Measurements from ENCODE around the gene ATL1.

GRCh38 chr14:50620341-50620740, 60.4 kb downstream of the ATL1 start:
- TF ChIP-seq TCF12 (IDR thresholded peaks at IDR 0.05) = no peak
- no peak for TF ChIP-seq TCF12 (CRISPR knock-in tag; IDR thresholded peaks at IDR 0.05)
- no peak for TF ChIP-seq POGK (CRISPR knock-in tag; conservative IDR thresholded peaks at IDR 0.05)
- TF ChIP-seq MYC (CRISPR knock-in tag; IDR thresholded peaks at IDR 0.05; ENCODE audit: borderline replicate concordance) = no peak

Measured in HepG2 (cell line).